Measurements from ENCODE around the gene SPTLC3.
"Not testable (repeated sequence)": the region's sequence is repeated elsewhere in the genome, so short reads cannot be mapped to it uniquely, and the experiment has no call there.

The SPTLC3 gene

DNA sequence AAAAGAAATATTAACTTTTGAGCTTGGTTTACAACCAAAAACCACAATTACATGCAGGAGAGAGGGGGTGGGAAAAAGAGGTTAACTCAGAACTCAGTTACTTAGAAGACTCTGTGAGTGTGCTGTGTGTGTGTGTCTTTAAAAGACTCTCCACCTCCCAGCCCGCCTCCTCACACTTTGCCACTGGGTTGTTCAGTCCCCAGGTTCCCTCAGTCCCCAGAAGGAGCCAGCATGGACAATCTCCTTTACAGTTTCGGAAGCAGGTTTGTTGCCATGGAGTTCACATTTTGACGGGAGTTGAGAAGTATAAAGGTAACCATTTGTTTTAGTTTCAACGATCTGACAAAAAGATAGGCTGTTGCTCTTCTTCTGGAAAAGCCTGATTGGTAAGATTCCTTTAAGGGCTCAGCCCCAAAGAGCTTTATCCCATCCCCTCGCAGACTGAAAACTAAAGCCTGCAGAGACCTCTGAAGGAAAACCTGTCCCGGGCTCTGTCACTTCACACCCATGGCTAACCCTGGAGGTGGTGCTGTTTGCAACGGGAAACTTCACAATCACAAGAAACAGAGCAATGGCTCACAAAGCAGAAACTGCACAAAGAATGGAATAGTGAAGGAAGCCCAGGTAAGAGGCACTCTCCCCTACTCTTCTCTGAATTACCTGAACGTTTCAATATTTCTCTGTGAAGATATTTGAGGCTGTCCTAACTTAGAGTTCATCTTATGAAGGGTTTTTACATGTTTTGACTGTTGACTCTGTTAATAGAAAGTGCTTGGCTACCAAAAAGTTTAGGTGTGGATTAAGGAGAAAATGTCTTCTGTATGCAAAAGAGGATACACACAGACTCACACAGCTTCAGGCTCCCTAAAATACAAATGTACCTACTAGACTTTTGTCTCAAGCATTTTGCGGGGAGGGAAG lies at the start of gene SPTLC3:
Gene SPTLC3 (plus strand): TSS at position 212 of the 921 bp plus-strand sequence. CDS start 296 bp downstream, at position 508.
- no peak for DNase-seq

DNA sequence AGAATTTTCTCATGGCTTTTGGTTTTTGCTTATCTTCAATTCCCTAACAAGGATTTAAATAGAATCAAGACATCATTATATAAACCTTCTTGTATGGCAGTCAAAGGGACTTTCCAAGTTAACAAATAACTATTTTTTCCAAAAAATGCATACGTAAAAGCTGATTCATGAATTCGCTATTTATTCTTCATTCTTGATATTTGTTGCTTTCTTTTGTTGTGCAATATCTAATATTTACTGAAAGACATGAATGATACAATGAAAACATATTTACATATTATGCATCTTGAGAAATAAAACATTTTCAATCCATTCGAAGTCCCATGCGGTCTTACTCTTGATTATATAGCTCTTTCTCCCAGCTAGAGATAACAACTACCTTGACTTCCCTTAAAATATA lies 47.0 kb upstream of the SPTLC3 start:
- no peak for DNase-seq

DNA sequence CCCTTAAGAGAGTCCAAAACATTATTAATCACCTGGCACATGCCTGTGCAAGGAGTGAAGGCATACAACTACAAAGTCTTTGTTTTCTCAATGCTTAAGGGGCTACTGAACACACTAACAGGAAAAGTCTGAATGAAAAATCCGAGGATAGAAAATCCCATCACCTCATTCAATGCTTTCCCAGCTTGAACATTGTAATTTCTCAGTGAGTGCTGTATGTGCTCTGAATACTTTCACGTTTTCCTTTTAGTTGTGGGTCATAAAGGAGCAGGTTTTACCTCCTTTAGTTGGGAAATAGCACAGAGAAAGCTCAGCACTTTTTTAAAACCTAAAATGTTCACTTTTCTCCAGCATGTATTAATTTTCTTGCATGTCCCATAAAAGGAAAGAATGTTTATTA lies 45.9 kb upstream of the SPTLC3 start:
- no peak for DNase-seq

DNA sequence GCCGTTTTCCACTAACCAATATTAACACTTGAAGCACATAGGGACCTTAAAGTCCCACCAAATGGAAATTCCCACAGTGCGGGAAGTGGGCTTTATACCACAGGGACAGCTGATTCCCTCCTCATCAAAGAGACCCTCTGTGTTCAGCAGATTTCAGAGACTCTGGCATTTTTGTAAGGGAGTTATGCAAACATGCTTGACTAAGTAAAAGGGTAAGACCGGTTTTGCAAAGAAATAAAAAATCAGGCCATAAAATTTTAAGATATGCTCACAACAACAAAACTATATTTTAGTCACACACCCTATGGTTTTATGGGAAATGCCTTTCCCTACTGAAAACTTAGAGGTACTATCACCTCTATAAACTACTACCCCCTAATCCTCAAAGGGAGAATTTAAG lies 45.4 kb upstream of the SPTLC3 start:
- DNase-seq, result no peak

DNA sequence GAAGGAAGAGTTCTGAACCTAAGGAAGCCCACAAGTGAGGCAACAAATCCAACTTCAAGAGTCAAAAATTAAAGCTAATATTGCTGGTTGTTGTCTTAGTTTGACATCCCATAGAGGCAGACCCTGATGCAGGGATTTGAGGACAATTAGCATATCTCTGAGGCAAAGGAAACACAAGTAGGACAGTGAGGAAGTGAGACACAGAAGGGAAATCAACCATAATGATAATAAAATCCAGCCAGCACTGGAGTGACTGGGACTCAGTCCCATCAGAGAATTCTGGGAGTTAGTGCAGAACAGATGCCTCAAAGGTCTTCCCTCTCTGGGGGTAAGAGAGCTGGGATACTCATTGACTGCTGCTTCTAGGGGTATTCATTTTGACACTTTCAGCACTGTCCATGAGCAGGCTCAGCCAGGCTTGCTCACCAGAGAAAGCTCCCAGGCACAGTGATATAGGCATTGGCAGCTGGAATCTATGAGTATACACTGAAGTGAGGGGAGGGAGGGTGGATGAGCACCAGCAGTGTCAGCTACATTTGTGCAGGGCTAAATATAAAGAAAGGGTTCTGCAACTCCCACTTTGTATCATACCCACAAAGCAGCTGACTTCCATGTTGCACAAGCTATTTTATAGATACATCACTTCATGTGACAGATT lies 43.4 kb upstream of the SPTLC3 start:
- DNase-seq, result no peak

DNA sequence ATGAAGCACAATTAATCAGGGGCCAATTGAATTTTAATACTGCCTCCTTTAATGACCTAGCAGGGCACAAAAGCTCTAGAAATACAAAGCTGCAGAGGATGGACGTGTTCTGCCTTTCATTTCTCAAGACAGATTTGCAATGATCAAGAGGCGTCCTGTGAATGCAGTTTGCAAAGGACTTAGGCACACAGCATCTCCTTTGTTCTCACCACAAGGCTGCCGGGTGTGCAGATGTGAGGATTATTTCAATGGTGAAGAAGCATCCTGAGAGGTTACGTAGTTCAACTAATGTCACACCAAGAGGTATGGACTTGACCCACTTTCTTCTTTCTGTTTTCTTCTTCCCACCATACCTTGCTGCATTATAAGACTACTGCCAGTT lies 42.9 kb upstream of the SPTLC3 start:
- no peak for DNase-seq

DNA sequence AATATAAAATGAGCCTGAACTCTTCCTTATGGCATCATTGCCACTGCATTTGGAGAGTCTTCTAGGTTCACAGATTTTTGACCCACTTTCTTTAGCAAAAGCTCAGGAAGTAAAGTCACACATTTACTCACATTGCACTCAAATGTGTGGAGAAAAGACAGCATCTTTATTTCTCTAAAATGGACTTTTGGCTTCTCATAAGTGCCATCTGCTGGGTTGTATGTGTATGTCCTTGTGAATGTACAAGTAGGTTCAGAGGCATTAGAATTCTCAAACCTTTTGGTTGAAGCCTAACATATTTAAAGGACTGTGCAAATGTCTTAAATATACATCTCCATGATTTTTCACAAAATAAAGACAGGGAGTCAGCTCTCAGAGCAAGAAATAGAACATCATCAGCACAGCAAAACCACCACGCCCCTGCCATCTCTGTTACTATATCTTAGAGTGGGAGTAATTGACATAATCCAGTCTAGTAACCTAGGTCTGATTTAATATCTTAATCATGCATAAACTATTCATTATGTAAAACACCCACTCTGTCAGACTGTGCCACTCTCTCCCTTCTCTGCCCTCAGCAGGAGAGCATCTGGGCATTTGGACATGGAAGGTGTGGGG lies 42.2 kb upstream of the SPTLC3 start:
- no peak for DNase-seq

DNA sequence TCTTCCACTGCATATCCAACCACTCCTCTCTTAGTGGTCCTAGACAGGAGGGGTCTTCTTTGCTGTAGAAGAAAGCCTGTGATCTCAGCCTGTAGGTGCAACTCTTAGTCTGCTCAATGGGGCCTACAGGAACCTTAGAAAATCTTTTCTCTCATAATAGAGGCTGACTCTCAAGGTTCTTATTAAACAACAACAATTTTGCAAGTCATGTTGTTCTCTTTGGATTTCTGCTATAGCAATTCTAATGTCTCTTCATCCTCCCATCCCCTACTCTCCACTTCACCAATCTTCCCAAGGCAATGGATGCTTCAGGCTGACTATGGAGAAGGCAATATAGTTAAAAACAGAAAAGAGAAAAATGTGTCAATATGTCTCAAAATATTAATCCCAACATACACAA lies 40.8 kb upstream of the SPTLC3 start:
- no peak for DNase-seq

DNA sequence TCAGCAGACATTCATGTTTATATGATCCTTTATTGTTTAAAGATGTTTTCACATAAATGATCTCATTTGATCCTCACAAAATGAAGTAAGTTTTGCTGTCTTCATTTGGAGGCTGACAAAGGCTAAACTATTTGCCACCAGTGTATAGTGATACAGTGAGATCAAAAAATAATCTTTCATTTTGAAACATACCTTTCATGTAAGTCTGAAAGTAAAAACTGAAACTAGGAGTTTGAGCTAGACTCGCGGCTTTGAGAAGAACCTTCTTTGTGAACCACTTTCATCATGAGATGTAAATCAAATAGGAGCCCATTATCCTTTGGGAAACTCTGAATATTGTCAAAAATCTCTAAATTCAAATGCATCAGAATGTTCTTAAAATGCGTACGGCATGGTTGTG lies 40.3 kb upstream of the SPTLC3 start:
- no peak for DNase-seq

DNA sequence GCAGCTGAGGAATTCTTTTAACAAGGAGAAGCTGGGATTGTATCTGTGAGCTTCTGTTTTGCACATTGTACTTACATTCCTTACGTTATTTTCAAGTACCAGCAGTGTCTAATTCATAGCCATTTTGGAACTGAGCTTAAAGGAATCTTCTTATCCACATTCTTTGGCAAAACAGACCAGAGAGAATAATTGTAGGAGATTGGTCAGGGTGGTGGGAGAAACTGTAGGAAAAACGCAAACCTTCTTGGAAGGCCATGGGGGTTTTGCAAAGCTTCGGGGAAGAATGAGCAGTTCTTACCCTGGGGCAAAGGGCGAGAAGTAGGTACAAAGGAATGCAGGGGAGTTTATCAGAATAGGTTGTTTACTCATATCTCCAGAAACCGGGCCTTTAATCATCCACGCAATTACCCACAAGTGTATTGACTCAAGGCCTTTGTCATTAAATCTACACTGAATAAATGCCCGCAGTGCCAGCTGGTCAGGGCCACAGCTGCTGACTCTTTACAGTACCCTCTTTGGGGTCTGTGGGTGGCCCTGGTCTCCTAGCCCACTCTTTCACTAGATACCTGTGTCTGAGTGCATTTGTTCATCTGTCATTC lies 39.6 kb upstream of the SPTLC3 start:
- DNase-seq, result no peak

DNA sequence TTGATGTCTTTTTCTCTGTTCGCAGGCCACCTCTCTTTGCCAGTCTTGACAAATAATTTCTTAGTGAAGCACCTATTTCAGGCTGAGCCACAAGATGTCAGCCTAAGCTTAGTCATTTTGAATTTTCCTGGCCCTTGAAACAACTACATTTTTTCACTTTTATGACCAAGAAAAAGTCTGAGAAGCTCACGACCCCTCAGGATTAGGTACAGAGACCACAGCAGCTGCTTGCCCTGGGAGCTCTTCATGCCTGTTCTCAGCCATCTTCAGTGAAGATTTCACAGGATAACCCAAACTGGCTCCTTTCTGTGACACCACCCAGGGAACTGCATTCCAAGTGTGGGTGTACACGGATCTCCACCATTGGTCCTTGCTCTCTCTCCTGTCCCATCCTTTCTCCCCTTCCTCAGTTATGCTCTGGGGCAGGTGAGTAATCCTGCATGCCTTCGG lies 38.4 kb upstream of the SPTLC3 start:
- peak; percentile 37 for DNase-seq

DNA sequence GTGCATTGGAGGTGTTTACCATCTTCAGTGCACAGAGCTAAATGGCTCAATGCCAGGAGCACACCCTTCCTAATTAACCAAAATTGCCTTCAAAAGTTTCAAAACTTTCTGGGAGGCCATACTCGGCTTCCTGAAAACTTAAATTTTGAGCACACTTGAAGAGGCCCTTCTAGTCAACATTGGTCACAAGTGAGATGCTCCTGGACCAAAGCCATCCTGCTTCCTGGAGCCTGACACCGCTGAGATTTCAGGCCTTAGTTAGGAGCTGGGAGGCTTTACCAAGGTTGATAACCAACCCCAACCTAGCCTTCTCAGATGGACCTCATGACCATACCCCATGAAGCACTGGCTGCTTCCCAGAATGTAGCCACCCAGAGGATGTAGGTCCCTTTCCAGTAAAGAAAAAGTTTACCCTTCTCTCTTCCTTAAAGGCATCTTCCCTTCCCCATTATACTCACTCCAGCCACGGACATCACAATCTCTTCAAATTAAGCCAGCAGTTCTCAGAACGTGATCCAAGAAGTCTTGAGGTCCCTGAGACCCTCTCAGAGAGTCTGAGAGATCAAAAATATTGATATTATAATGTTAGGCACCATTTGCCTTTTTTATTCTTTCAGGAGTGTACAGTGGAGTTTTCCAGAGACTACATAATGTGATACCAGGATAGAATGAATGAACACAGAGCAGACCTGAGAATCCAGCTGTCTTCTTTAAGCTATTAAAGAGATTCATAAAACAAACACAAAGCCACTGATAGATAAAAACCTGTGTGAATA lies 32.8 kb upstream of the SPTLC3 start:
- no peak for DNase-seq

DNA sequence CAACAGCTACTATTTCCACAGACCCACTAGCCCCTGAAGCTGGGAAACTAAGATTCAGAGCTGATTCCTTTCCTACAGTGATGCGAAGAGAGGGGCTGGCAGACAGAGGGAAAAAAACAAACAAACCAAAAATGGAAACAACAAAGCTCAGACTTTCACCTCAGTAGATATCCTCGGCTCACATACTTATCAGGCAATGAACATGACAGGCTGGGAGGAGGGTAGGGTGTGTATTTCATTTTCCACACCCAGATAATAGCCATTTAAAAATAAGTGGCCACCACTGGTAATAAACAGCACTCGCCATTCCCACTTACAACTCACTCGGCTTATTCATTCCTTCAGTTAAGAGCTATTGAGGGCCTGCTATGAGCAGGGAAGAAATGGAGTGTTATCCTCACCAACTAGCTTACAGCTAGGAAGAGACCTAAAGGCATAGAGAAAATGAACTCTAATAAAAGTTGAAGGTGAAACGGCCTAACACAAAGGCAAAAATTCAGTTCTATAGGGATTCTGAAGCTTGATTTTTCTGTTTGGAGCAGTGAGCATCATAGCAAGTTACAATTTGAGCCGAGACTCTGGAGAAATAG lies 32.0 kb upstream of the SPTLC3 start:
- no peak for DNase-seq

DNA sequence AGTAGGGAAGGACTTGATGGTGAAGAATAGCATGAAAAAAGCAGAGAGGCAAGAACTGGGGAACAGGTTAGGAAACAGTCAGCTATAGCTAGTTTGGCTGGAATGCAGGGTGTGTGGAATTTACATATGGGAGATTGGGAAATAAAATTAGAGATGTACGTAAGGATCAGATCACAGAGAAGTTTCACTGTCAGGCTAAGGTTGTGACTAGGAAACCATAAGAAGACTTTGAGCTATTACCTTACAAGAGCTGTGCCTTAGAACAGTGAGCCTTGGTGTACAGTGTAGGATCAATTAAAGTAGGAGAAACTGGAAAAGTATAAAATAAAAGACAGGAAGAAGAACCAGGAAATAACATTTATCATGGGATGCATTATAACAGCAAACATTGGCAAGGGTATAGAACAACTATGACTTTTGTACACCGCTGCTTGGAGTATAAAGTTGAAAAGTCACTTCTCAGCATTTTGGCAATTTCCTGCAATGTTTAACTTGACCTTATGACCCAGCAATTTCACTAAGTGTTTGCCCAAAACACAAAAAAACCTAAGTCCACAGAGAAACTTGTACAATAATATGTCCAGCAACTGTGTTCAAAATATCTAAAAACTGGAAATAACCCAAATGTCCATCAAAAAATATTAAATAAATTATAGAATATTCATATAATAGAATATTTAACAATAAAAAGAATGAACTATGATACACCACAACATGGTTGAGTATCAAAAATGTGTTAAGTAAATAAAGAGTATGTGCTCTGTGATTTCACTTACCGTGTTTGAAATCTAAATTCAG lies 31.2 kb upstream of the SPTLC3 start:
- no peak for DNase-seq

DNA sequence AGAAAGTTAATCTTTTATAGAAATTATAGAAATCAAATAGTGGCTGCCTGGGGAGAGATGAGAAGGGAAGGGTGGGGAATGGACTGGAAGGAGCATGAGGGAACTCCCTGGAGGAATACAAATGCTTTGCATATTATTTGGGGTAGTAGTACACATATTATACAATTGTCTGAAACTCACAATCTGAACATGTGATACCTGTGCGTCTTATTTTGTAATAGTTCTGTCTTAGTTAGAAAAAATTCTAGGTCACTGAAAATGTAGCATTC lies 30.7 kb upstream of the SPTLC3 start:
- DNase-seq, result no peak

DNA sequence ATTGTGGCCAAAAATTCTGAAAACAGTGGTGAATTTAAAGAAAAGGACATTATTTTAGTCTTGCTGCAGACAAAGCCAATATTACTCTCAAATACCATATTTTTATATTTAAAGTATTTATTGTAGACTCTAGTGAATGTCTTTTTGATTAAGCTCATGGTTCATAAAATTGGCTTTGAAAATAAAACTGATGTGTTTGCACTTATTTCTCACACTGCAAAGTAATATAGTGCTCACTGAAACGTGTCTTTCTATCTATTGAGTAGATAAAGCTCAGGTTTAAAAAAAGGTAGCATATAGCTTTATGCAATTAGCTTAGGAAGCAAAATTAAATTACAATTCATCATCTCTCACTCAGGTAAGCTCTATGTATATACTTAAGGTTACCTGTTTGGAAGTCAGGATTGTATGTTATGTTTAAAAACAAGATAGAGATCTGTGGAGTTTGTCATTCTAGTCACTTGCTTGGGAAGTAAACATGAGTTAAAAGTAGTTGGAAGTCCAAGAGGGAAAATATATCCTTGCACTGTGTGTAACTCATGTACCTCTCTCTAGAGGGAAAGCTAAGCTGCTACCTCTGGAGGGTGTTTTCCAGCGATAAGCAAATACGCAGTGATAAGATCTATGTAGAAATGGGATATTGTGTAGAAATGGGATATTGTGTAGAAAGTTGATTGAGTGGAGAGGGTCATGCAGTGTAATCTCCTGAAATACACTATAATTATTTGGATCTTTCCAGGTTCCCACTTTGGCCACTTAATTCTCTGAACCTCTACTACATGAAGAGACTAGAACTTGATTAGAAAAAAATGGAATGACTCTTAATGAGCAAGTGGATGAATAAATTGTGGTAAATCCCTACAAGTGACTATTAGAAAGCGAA lies 29.9 kb upstream of the SPTLC3 start:
- no peak for DNase-seq

DNA sequence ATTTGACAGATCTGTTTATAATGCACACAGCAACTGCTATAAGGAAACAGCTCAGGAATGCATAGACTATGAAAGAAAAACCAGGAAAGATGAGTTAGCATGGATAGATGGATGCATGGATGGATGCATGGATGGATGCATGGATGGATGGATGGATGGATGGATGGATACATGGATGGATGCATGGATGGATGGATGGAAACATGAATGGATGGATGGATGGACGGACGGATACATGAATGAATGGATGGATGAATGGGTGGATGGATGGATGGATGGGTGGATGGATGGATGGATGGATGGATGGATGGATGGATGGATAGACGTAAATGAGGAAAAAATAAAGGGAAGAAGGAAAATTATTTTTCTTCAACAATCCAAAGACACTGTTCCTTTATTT lies 29.1 kb upstream of the SPTLC3 start:
- DNase-seq, result not testable (repeated sequence)

DNA sequence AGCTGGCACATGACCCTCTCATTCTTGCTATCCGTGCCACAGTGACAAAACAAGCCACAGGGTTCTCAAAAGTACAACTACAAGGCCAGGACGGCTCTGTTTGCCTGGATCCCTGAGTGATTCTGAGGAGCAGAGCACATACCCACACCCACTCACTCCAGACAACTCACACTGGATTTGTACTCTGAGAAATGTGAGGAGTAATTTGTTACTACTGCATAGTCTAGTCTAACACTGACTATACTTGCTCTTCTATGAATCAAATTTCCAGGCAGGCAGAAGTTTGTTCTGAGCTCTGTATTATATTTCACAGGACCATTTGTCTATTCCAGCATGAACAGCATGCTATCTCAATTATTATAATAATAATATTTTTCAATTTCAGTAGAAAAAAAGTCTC lies 26.7 kb upstream of the SPTLC3 start:
- DNase-seq, result no peak

DNA sequence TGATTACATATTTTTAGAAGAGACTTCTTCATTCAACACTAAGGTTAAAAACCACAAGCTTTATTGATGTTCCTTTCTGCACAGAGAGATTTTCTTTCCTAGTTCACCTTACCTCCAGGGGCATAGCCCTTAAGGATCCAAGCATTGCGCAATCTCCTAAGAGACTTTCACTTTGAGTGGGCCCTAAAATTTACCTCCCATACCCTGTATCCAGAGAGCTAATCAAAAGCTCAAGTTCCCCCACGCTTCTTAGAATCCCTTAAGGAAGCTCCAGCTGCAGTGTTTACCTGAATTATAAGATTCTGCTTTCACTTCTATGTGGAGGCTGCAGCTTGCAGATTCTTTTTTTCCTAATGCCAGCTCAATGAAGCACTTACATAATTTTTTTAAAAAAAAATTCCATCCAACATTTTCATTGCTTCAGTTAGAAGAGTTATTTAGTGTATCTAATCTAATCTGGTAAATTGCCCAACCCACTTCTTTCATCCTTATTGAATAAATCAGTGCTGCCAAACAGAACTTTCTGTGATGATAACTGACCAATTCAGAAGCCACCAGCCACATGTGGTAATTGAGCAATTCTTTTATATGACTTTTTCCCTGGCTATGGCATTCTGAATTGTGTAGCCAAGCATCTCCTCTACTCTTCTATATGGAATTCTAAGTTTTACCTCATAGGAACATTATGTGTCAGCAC lies 24.6 kb upstream of the SPTLC3 start:
- no peak for DNase-seq

DNA sequence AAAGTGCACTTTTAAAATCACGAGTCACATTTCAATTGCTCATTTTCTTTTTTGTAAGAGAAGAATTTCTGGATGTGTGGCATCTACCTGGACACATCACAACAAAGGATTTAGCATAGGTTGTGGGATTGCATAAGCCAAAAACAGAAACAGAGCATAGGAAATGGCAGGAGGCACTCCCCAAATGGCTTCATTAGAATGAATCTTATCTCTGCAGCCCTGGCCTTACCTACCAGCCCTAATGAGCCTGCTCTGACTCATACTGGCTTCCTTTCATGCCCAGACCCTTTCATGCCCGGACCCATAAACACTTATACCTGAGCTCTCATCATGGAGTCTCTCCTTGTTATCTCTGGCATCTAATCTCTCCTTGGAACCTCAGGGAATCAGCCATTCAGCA lies 23.9 kb upstream of the SPTLC3 start:
- DNase-seq, result no peak

Data from NCI-H1694 (cell line).